HS-27A (cell line): ENCODE data around the gene PLA2G4E.

Experiments
- DNase-seq: peaks from one replicate; pipeline ENCODE4 v3.0.0-alpha.2; 2012; ENCODE audit warnings: low read depth, missing footprints

The PLA2G4E gene

GRCh38 chr15:42050484-42051255 is 29.8 kb upstream of the PLA2G4E start:
- no peak for DNase-seq

- no peak for DNase-seq
These were observed 28.0 kb upstream of the PLA2G4E start for GRCh38 chr15:42048821-42049200.

GRCh38 chr15:42048080-42048820 is 27.4 kb upstream of the PLA2G4E start:
- no peak for DNase-seq

GRCh38 chr15:42046597-42046996 is 25.8 kb upstream of the PLA2G4E start:
- DNase-seq = no peak

- DNase-seq = no peak
These were observed 24.4 kb upstream of the PLA2G4E start for GRCh38 chr15:42045211-42045615.

GRCh38 chr15:42042602-42043400 is 22.0 kb upstream of the PLA2G4E start:
- DNase-seq = no peak

GRCh38 chr15:42038401-42038800 is 17.6 kb upstream of the PLA2G4E start:
- no peak for DNase-seq

GRCh38 chr15:42037656-42038055 is 16.8 kb upstream of the PLA2G4E start:
- no peak for DNase-seq

GRCh38 chr15:42036966-42037365 is 16.1 kb upstream of the PLA2G4E start:
- DNase-seq = no peak

GRCh38 chr15:42036112-42036905 is 15.5 kb upstream of the PLA2G4E start:
- no peak for DNase-seq

GRCh38 chr15:42035435-42035761 is 14.6 kb upstream of the PLA2G4E start:
- no peak for DNase-seq

- no peak for DNase-seq
These were observed 14.0 kb upstream of the PLA2G4E start for GRCh38 chr15:42034628-42035434.

GRCh38 chr15:42033214-42033873 is 12.5 kb upstream of the PLA2G4E start:
- DNase-seq = no peak

GRCh38 chr15:42032376-42033213 is 11.8 kb upstream of the PLA2G4E start:
- no peak for DNase-seq

GRCh38 chr15:42031198-42031915 is 10.5 kb upstream of the PLA2G4E start:
- no peak for DNase-seq

- no peak for DNase-seq
These were observed 6.7 kb upstream of the PLA2G4E start for GRCh38 chr15:42027521-42027920.

- DNase-seq = no peak
These were observed 3.5 kb upstream of the PLA2G4E start for GRCh38 chr15:42024303-42024702.

- no peak for DNase-seq
These were observed 751 bp upstream of the PLA2G4E start for GRCh38 chr15:42021593-42021992.
